GM18519 (cell line): ENCODE results near the gene NEDD8.
"Not testable (repeated sequence)": the region's sequence is repeated elsewhere in the genome, so short reads cannot be mapped to it uniquely, and the experiment has no call there.

Experiments
- ATAC-seq: cut with Tn5 transposase; IDR thresholded peaks from one replicate; pipeline ENCODE4 v1.9.1; 2021; ENCODE audit warnings: mild to moderate bottlenecking, moderate library complexity; ENCODE audit not compliant: unreplicated experiment, low FRiP score

The NEDD8 gene

DNA sequence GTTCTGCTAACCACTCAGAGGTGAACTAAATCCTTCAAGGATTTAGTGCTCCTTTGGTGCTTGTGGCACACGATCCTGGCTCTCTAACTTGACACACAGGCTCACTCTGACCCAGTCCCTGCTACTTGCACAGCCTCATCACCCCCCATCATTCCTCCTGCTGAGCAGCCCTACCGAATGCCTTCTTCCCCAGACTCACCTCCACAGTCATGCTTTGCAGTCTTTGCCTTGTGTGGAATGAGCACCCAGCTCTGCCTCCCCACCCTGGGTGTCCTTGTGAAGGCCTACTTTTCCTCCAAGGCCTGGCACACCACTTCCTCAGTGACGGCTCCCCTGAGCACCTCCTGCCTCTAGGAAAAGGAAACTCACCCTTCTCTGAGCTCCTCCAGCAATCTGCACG, 18.2 kb upstream of the NEDD8 start:
- no peak for ATAC-seq

DNA sequence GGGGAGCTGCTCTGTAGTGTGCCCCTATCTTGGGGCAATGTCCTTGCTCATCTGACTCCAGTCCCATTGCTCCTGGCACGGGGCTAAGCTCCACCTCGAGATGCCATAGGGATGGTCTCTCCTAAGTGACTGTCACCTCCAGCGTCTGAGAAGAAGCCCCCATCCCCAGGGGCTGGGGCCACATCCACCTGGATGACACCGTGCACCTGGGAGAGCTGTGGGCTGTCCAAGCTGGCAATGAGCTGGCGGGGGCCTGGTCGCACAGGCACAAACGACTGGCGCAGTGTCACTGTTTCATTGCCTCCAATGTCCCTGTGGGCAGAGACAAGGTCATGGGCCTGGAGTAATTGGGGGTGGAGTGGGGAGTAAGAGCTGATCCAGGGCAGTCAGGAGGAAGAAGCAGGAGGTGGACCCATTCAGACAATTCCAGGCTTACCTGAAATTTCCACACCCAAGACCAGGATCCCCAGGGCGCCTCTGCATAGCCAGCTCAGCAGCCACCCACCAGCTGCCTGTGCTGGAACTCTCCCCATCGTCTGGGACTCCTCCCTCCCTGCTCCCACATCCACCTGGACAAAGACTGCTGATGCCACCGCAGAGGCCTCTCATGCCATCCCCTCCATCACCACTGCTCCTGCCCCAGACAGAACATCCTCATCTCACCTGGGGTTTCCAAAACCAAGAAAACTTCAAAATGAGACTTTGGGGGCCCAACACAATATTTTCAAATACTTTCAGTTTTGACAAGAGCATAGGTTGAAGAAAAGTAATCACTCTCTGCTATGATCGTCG, 17.3 kb upstream of the NEDD8 start:
- no peak for ATAC-seq

DNA sequence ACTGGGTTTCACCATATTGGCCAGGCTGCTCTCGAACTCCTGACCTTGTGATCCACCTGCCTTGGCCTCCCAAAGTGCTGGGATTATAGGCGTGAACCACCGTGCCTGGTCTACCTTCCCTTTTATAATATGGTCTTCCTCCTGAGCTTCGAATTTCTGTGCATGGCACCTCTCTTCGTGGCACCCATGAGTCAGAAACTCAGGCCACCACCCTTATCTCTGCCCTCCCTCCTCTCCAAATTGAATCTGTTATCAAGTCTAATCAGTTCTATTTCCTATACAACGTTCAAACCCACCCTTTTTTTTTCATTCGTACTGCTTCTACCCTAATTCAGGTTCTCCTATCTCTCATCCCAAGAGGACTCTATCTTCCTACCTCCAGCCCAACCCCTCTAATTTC, 15.3 kb upstream of the NEDD8 start:
- no peak for ATAC-seq

DNA sequence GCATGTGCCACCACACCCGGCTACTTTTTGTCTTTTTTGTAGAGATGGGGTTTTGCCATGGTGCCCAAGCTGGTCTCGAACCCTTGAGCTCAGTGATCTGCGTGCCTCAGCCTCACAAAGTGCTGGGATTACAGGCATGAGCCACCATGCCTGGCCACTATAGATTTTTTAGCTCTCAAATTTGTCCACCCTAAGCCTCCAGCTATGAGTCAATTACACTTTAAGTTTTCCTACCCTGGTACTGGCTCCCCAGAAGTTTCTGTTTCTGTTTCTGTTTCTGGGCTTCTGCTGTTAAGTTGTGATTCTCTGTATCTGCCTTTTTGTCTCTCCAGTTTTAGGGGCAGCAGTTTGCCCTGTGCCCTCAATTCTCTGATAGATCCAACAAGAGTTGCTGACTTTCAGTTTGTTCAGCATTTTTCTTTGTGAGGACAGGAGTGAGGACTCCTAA, 14.6 kb upstream of the NEDD8 start:
- ATAC-seq: no peak

DNA sequence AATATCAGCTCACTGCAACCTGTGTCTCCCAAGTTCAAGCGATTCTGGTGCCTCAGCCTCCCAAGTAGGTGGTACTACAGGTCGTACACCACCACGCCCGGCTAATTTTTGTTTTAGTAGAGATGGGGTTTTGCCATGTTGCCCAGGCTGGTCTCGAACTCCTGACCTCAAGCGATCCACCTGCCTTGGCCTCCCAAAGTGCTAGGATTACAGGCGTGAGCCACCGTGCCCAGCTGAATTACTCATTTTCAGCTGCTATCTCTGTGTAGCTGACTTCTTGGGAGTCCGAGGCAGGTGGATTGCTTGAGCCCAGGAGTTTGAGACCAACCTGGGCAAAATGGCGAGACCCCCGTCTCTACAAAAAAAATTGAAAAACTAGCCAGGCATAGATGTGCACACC, 13.2 kb upstream of the NEDD8 start:
- ATAC-seq: not testable (repeated sequence)

DNA sequence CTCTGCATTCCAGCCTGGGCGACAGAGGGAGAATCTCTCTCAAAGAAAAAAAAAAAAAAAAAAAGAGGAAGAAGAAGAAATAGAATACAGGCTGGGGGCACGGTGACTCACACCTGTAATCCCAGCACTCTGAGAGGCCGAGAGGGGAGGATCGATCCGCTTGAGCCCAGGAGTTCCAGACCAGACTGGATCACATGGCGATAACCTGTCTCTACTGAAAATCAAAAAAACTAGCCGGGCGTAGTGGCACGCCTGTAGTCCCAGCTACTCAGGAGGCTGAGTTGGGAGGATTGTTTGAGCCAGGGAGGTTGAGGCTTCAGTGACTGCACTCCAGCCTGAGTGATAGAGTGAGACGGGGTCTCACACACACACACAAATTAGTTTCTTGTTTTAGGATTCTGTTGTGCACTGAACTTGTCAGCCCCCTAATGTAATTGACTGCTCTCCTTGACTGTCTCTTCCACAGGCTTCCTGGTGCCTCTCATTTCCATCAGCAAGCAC, 11.2 kb upstream of the NEDD8 start:
- ATAC-seq: no peak

GRCh38 chr14:24241829-24242443, 9.8 kb upstream of the NEDD8 start:
- ATAC-seq: peak; percentile 59

GRCh38 chr14:24240110-24240918, 8.1 kb upstream of the NEDD8 start:
- no peak for ATAC-seq

GRCh38 chr14:24238527-24239037, 6.4 kb upstream of the NEDD8 start:
- no peak for ATAC-seq

DNA sequence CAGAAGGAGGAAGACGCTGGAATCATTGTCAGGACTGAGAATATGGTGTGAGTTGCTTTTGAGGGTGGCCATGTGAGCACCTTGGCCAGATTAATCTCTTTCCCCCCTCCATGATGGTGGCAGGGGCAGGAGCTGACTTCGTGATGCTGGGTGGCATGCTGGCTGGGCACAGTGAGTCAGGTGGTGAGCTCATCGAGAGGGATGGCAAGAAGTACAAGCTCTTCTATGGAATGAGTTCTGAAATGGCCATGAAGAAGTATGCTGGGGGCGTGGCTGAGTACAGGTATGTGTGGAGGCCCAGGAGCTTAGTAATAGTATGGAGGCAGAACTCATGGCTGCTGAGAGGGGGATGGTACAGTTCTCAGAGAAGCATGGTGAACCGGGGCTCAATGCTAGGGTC, 6.0 kb upstream of the NEDD8 start:
- ATAC-seq: no peak

DNA sequence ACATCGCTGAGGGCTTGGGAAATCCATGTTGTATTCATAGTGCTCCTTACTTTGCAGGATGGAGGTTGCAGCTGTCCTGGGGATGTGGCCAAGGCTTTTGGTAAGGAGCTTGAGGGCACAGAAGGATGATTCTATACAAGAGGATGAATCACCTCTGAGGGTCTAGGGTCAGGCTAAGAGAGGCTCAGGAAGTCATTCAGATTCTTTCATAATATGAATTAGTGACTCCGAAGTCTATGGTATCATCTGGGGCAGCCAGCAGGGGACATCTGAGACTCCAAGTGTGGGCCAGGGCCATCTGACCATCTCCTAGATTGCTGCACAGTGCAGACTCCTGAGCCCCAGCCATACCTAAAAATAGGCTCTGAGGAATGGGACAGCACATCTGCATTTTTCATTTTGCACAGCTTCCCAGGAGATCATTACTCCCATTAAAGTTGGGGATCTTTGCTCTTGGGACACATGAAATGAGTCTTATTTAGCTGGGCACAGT, 5.3 kb upstream of the NEDD8 start:
- ATAC-seq: no peak

DNA sequence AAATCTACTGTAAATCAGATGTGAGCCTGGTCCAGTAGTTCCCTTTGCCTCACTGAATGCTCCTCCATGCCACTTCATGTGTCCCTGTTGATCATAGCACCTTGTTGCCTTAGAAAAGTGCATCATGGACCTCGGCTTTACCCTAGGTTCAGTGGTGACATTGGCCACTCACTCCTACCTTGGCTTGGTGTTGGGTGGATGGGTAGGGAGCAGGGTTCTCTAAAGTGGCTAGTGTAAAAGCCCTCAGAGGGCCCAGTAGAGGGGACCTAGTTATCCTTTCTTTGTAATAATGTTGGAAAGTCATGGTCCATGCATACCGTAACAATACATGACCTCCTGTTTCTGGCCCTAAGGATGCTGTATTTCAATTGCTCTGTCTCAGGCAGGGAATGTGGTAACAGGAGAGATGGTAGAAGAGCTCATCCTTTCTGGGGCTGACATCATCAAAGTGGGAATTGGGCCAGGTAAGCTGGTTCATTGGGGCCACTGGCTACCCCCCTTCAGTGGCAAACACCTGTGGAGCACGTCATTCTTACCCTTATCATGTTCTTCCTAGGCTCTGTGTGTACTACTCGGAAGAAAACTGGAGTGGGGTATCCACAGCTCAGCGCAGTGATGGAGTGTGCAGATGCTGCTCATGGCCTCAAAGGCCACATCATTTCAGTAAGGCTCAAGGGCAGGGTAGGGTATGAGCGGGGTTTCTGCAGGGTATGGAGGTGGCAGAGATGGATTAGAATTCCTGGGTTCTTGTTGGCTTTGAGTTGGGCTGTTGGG, 4.7 kb upstream of the NEDD8 start:
- no peak for ATAC-seq

DNA sequence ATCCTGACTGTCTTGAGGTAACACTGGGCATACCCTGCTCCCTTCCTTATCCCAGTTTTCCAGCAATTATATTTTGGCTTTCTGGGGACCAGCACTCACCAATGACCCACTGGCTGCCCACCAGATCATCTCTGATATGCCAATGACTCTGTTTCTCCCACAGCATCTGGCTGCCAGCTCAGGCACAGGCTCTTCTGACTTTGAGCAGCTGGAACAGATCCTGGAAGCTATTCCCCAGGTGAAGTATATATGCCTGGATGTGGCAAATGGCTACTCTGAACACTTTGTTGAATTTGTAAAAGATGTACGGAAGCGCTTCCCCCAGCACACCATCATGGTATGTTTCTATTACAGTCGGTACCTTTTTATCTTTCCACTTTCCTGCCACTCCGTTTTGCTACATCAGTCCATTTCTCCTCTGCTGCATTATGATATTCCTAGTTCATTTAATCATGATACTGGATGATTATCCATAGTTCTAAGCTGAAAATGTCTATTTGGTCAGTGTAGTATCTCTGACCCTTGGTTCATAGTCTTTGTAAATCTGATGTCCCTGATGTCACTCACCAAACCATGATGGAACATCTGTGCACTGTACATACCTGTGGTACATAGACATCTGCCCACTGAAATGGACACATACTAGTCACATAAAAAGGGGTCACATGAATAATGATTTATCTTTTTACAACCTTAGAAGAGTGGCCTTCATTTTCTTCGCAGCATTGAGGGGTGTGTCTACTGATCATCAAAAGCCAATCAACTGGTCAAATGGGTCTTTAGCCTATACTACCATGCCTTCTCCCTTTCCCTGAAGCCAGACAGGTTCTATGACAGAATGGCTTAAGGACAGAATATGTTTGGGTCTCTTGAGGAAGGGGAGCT, 3.9 kb upstream of the NEDD8 start:
- no peak for ATAC-seq

DNA sequence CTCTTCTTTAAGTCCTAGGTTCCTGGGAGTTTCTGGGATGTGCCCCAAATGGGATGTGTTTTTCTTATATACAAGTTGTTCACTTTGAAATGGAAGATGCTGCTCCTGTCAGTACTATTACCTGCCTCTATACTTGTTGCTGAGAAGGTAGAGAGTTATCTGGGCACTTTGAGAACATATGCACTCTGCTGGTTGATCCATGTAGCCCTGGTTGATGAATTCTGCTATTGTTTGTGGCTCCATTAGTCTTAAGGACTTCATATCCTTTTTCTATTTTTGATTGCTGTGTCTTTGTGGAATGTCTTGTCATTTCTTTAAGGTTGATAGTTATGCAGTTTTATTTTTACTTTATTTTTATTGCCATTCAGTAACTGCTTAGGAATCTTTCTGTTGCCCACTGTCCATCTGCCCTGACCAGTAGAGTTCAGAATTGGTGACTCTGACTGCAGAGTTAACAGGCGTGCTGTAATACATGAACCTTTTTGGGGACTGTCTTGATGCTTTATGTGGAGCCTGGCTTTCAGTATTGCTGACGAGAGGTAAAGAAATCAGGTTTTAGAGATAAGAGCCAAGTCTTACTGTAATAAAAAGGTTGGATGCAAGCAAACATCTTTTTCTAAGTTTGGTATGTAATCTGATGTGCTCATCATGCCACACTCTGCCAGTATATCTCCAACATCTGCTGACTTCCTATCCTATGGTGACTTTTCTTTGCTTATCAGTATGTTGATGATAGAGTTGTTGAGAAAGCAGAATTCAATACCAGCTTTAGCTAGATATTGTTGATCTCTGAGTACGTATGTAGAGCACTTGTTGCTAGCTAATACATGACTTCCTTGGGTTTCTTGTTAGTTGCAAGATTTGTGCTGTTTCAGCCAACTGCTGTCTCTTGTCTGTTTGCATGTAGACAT, 2.2 kb upstream of the NEDD8 start:
- ATAC-seq: no peak

DNA sequence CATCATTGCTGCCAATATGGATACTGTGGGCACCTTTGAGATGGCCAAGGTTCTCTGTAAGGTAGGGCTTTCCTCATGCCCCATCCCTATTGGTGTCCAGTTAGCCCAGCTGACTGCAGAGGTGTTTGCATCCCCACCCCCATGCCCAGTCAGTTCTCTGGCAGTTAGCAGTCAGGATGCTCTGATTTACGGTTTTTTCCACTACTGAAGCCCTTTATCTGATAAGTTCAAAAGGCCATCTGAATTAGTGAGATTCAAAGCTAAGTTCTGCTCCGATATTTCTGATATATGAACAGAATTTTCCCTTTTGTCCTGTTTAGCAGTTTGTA, 1.3 kb upstream of the NEDD8 start:
- ATAC-seq: no peak

GRCh38 chr14:24232645-24233537, 724 bp upstream of the NEDD8 start, which contains the start of gene GMPR2:
Gene GMPR2, plus strand, starts transcription at chr14:24232929. Its CDS starts 325 bp downstream, at chr14:24233254.
- no peak for ATAC-seq
